K562 (cell line): ENCODE results near the gene RHD. TPM values are rescaled to one million over a fixed set of nuclear protein-coding genes. Genes with fewer than 3 reads are reported as not detected.

ENCODE experiments used
- CBX3 ChIP-seq, 2 experiments: IDR thresholded peaks; 1 replicate in 1 of 2; 2 replicates in 1 of 2; pipeline ENCODE4 v1.6.1; 2012; ENCODE audit warnings: inconsistent platforms in 2 of 2, low read length in 2 of 2, borderline replicate concordance in 1 of 2, control low read depth in 1 of 2
- NR4A1 ChIP-seq, 2 experiments: fragments of 250-450 bp in 1 of 2; fragments of 450-650 bp in 1 of 2; sonication (Bioruptor Pico) in 1 of 2; IDR thresholded peaks; 2 replicates each; pipeline versions ENCODE4 v1.4.0 to v1.6.1; 2016 to 2020; ENCODE audit warnings: mild to moderate bottlenecking in 2 of 2, missing compliant biosample characterization in 1 of 2, missing genetic modification characterization in 1 of 2, moderate library complexity in 1 of 2
- PTRF ChIP-seq: fragments of 450-650 bp; IDR thresholded peaks from 2 replicates; pipeline ENCODE4 v1.6.1; 2016; ENCODE audit warnings: mild to moderate bottlenecking, missing genetic modification characterization, missing compliant biosample characterization
- SNAPC5 ChIP-seq: fragments of 250-450 bp; sonication (Bioruptor Pico); IDR thresholded peaks from 2 replicates; pipeline ENCODE4 v1.8.0; 2021; ENCODE audit warnings: moderate library complexity, mild to moderate bottlenecking, inconsistent platforms
- TAL1 ChIP-seq: fragments of 450-650 bp; IDR thresholded peaks from 2 replicates; pipeline ENCODE4 v1.6.1; 2016; ENCODE audit warnings: mild to moderate bottlenecking
- ZBTB12 ChIP-seq: fragments of 250-450 bp; sonication (Bioruptor Pico); IDR thresholded peaks from 2 replicates; pipeline ENCODE4 v1.4.0; 2020
- ZNF121 ChIP-seq: sonication (generic); formaldehyde crosslinking; conservative IDR thresholded peaks from 2 replicates; pipeline ENCODE4 v1.8.0; 2022; ENCODE audit warnings: missing genetic modification reagents
- ZNF165 ChIP-seq: fragments of 250-450 bp; sonication (Bioruptor Pico); IDR thresholded peaks from 2 replicates; pipeline ENCODE4 v1.4.0; 2020; ENCODE audit warnings: borderline replicate concordance
- ZNF511 ChIP-seq: sonication (generic); formaldehyde crosslinking; IDR thresholded peaks from 2 replicates; pipeline ENCODE4 v1.8.0; 2022; ENCODE audit warnings: mild to moderate bottlenecking, missing genetic modification reagents
- ZNF512 ChIP-seq: IDR thresholded peaks from 2 replicates; pipeline ENCODE4 v1.6.1; 2016; ENCODE audit warnings: missing genetic modification characterization, missing compliant biosample characterization
- polyA plus RNA-seq, 8 experiments: library from polyadenylated mRNA; depleted of rRNA in 4 of 8; stranded (reverse) in 5 of 8; unstranded in 3 of 8; fragments of >200 nt; fragmentation: Nextera tagmentation in 2 of 8; fragmentation: Illumina TruSeq in 1 of 8; extraction: Ambion mirVana in 2 of 8; extraction: Trizol in 1 of 8; gene quantifications; 2 replicates each; pipeline versions ENCODE4 v1.2.1 to v1.2.3, GENCODE V29; 2011 to 2014; ENCODE audit warnings: inconsistent platforms in 1 of 8, missing spikeins in 1 of 8
- total RNA-seq, 7 experiments: library from RNA; depleted of rRNA in 6 of 7; stranded (reverse); fragments of >200 nt in 6 of 7; fragmentation: Illumina TruSeq in 2 of 7; extraction: Trizol in 2 of 7; gene quantifications; 2 replicates each; pipeline versions ENCODE4 v1.2.1 to v1.2.3, GENCODE V29; 2011 to 2021; ENCODE audit warnings: low replicate concordance in 1 of 7
- TF ChIP-seq, protein P1 (sequence below), 2 experiments: fragments of 450-650 bp; IDR thresholded peaks; 2 replicates each; pipeline ENCODE4 v1.6.1; 2016; ENCODE audit warnings: mild to moderate bottlenecking in 2 of 2, borderline replicate concordance in 1 of 2, low read depth in 1 of 2, moderate library complexity in 1 of 2
- TF ChIP-seq, protein P2 (sequence below): fragments of 450-650 bp; formaldehyde crosslinking; IDR thresholded peaks from 2 replicates; pipeline ENCODE4 v1.4.0; 2022; ENCODE audit warnings: missing genetic modification characterization

Gene RHD
- total and polyA plus RNA-seq, 9 of the 15 experiments (the other 6 are each of a cell fraction or from before 2014, with no cell fraction given) = 8.8 to 32.4 (median 15.0) TPM

GRCh38 chr1:25232027-25232865 is 40.1 kb upstream of the RHD start, which contains the start of gene SYF2 (continued):
- TF ChIP-seq, protein P1, sequence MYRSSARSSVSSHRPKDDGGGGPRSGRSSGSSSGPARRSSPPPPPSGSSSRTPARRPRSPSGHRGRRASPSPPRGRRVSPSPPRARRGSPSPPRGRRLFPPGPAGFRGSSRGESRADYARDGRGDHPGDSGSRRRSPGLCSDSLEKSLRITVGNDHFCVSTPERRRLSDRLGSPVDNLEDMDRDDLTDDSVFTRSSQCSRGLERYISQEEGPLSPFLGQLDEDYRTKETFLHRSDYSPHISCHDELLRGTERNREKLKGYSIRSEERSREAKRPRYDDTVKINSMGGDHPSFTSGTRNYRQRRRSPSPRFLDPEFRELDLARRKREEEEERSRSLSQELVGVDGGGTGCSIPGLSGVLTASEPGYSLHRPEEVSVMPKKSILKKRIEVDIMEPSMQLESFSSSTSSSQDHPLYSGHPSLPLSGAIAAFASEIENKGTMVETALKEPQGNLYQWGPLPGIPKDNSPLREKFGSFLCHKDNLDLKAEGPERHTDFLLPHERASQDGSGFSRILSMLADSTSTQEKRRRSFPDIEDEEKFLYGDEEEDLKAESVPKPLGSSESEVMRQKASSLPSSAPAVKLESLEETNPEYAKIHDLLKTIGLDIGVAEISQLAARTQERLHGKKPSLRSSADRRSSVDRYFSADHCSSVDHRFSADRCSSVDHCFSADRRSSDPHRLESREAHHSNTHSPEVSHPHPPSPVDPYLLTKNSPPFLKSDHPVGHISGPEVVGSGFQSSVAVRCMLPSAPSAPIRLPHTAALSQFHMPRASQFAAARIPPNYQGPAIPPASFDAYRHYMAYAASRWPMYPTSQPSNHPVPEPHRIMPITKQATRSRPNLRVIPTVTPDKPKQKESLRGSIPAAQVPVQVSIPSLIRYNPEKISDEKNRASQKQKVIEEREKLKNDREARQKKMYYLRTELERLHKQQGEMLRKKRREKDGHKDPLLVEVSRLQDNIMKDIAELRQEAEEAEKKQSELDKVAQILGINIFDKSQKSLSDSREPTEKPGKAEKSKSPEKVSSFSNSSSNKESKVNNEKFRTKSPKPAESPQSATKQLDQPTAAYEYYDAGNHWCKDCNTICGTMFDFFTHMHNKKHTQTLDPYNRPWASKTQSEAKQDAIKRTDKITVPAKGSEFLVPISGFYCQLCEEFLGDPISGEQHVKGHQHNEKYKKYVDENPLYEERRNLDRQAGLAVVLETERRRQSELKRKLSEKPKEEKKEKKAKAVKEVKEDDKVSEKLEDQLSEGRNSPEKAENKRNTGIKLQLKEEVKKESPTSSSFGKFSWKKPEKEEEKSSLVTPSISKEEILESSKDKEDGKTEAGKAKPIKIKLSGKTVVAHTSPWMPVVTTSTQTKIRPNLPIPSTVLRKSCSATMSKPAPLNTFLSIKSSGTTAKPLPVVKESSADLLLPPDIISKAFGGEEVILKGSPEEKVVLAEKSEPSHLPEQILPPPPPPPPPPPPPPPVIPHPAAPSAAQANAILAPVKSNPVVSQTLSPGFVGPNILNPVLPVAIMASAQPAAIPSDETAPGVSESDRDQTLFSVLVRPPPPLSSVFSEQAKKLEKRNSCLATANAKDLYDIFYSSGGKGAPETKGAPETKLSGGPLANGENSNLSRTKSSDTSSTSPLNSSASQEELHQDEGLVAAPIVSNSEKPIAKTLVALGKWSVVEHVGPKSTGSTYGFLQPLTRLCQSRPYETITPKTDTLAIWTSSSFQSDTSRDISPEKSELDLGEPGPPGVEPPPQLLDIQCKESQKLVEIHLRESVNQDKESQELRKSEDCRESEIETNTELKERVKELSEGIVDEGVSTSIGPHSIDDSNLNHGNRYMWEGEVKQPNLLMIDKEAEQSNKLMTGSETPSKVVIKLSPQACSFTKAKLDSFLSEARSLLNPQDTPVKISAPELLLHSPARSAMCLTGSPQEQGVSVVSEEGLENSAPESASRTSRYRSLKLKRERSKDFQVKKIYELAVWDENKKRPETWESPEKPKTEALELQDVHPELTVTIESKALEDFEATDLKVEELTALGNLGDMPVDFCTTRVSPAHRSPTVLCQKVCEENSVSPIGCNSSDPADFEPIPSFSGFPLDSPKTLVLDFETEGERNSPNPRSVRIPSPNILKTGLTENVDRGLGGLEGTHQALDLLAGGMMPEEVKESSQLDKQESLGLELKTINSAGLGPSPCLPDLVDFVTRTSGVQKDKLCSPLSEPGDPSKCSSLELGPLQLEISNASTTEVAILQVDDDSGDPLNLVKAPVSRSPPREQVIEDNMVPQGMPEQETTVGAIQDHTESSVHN (IDR thresholded peaks at IDR 0.05; ENCODE audit: borderline replicate concordance in 1 of 2, low read depth in 1 of 2) = no peak
- TF ChIP-seq ZBTB12 (CRISPR knock-in tag) = no peak; the same call in 1 of the 2 replicates
- TF ChIP-seq TAL1 = no peak
- no peak for TF ChIP-seq SNAPC5
- peak; percentile 67; the same call in 1 of the 2 replicates for TF ChIP-seq NR4A1 (CRISPR knock-in tag; IDR thresholded peaks at IDR 0.05)
- no peak; the same call in 1 of the 2 replicates for TF ChIP-seq NR4A1 (tag; IDR thresholded peaks at IDR 0.05)
- peak; percentile 90 for TF ChIP-seq ZNF511 (CRISPR knock-in tag)
- no peak for TF ChIP-seq PTRF (tag)
- no peak for TF ChIP-seq ZNF512
- TF ChIP-seq, protein P2, sequence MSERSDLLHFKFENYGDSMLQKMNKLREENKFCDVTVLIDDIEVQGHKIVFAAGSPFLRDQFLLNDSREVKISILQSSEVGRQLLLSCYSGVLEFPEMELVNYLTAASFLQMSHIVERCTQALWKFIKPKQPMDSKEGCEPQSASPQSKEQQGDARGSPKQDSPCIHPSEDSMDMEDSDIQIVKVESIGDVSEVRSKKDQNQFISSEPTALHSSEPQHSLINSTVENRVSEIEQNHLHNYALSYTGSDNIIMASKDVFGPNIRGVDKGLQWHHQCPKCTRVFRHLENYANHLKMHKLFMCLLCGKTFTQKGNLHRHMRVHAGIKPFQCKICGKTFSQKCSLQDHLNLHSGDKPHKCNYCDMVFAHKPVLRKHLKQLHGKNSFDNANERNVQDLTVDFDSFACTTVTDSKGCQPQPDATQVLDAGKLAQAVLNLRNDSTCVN (CRISPR knock-in tag) = 0 out of 2 replicates have a peak, but pooled peaks have one; percentile 54
- TF ChIP-seq CBX3 (IDR thresholded peaks at IDR 0.05; ENCODE audit: borderline replicate concordance in 1 of 2, low read length in 2 of 2) = 0 out of 3 replicates have a peak, but pooled peaks of 1 of the 2 experiments have one; percentile 4
- no peak for TF ChIP-seq ZNF121 (CRISPR knock-in tag)
- TF ChIP-seq ZNF165 (CRISPR knock-in tag) = no peak
